22Rv1 (cell line): ENCODE measurements around the gene ADCY5.

Experiments used
- ZFX ChIP-seq: fragments of 450-650 bp; IDR thresholded peaks from 2 replicates; pipeline ENCODE4 v1.6.1; 2017; ENCODE audit warnings: antibody characterized with exemption, borderline replicate concordance
- TF ChIP-seq, protein P1 (sequence below): fragments of 450-650 bp; IDR thresholded peaks from 2 replicates; pipeline ENCODE4 v1.5.1; 2017; ENCODE audit warnings: mild to moderate bottlenecking

- TF ChIP-seq ZFX, result no peak
- TF ChIP-seq, protein P1, sequence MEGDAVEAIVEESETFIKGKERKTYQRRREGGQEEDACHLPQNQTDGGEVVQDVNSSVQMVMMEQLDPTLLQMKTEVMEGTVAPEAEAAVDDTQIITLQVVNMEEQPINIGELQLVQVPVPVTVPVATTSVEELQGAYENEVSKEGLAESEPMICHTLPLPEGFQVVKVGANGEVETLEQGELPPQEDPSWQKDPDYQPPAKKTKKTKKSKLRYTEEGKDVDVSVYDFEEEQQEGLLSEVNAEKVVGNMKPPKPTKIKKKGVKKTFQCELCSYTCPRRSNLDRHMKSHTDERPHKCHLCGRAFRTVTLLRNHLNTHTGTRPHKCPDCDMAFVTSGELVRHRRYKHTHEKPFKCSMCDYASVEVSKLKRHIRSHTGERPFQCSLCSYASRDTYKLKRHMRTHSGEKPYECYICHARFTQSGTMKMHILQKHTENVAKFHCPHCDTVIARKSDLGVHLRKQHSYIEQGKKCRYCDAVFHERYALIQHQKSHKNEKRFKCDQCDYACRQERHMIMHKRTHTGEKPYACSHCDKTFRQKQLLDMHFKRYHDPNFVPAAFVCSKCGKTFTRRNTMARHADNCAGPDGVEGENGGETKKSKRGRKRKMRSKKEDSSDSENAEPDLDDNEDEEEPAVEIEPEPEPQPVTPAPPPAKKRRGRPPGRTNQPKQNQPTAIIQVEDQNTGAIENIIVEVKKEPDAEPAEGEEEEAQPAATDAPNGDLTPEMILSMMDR, result no peak
Measured at GRCh38 chr3:123349201-123349535, 99.7 kb downstream of the ADCY5 start.
